CD14-positive monocyte (primary cell): ENCODE data around the gene SLC26A6. TPM values are rescaled to one million over a fixed set of nuclear protein-coding genes. Genes with fewer than 3 reads are reported as not detected.

Experiments used
- DNase-seq, 3 donors: peaks; one replicate each; pipeline ENCODE4 v3.0.0-alpha.2; 2011 to 2022
- H2AFZ ChIP-seq: 2 replicates; pipeline ENCODE4 v1.6.0; 2012; ENCODE audit warnings: mild to moderate bottlenecking, low read depth, low read length, inconsistent platforms; ENCODE audit not compliant: insufficient read depth, poor library complexity, severe bottlenecking
- H3K27ac ChIP-seq, 2 donors: 1 replicate in 1 of 2; 2 replicates in 1 of 2; pipeline ENCODE4 v1.5.1; 2012 to 2013; ENCODE audit warnings: low read length in 2 of 2, control low read depth in 1 of 2, inconsistent platforms in 1 of 2, low read depth in 1 of 2, mild to moderate bottlenecking in 1 of 2
- H3K27me3 ChIP-seq, 2 donors: one replicate each; pipeline versions ENCODE4 v1.6.0 to v1.6.1; 2011 to 2013; ENCODE audit warnings: low read length in 2 of 2; ENCODE audit not compliant: control insufficient read depth in 2 of 2, insufficient read depth in 2 of 2
- H3K36me3 ChIP-seq, 2 donors: replicated peaks in 1 of 2; 1 replicate in 1 of 2; 2 replicates in 1 of 2; pipeline versions ENCODE4 v1.5.1 to v1.6.1; 2012 to 2013; ENCODE audit warnings: low read length in 2 of 2, control low read depth in 1 of 2, inconsistent platforms in 1 of 2, mild to moderate bottlenecking in 1 of 2; ENCODE audit not compliant: insufficient read depth in 2 of 2, control insufficient read depth in 1 of 2
- H3K4me1 ChIP-seq, 2 donors: 1 replicate in 1 of 2; 2 replicates in 1 of 2; pipeline versions ENCODE4 v1.5.1 to v1.6.1; 2012 to 2013; ENCODE audit warnings: low read length in 2 of 2, control low read depth in 1 of 2, inconsistent platforms in 1 of 2, mild to moderate bottlenecking in 1 of 2, moderate library complexity in 1 of 2; ENCODE audit not compliant: insufficient read depth in 2 of 2, control insufficient read depth in 1 of 2
- H3K4me2 ChIP-seq: replicated peaks from 2 replicates; pipeline ENCODE3; 2012; ENCODE audit warnings: low read length, moderate library complexity, mild to moderate bottlenecking; ENCODE audit not compliant: poor library complexity, severe bottlenecking; ENCODE audit errors: extremely low read depth
- H3K4me3 ChIP-seq, 3 experiments: fragments of 200-600 bp in 1 of 3; sonication (generic) in 1 of 3; replicated peaks in 1 of 3; 1 replicate in 2 of 3; 2 replicates in 1 of 3; pipeline ENCODE4 v1.5.1; 2011 to 2013; ENCODE audit warnings: low read length in 3 of 3, mild to moderate bottlenecking in 3 of 3, control low read depth in 2 of 3, low read depth in 2 of 3, inconsistent platforms in 1 of 3, moderate library complexity in 1 of 3
- H3K79me2 ChIP-seq: 2 replicates; pipeline ENCODE4 v1.6.0; 2012; ENCODE audit warnings: mild to moderate bottlenecking, control low read depth, inconsistent platforms, low read length, moderate library complexity; ENCODE audit not compliant: insufficient read depth
- H3K9ac ChIP-seq: 2 replicates; pipeline ENCODE4 v1.6.0; 2017; ENCODE audit warnings: low read length, mild to moderate bottlenecking; ENCODE audit not compliant: insufficient read depth, poor library complexity, severe bottlenecking
- H3K9me3 ChIP-seq, 2 donors: replicated peaks in 1 of 2; 1 replicate in 1 of 2; 2 replicates in 1 of 2; pipeline versions ENCODE4 v1.5.1 to v1.6.1; 2012 to 2013; ENCODE audit warnings: low read length in 2 of 2, control low read depth in 1 of 2; ENCODE audit not compliant: control insufficient read depth in 1 of 2, insufficient read depth in 1 of 2
- H4K20me1 ChIP-seq: 2 replicates; pipeline ENCODE4 v1.6.0; 2012; ENCODE audit warnings: mild to moderate bottlenecking, low read length, control low read depth, moderate library complexity; ENCODE audit not compliant: insufficient read depth
- H3K27ac Mint-ChIP-seq, 7 donors: one replicate each; pipeline ENCODE4 v1.8.0; 2020; ENCODE audit warnings: mild to moderate bottlenecking in 7 of 7, mixed read lengths in 7 of 7, moderate library complexity in 6 of 7, inconsistent platforms in 2 of 7
- H3K27me3 Mint-ChIP-seq, 3 donors: one replicate each; pipeline ENCODE4 v1.8.0; 2021 to 2022; ENCODE audit warnings: low read depth in 3 of 3, mild to moderate bottlenecking in 3 of 3, mixed read lengths in 3 of 3, moderate library complexity in 3 of 3, inconsistent platforms in 1 of 3
- H3K36me3 Mint-ChIP-seq, 2 donors: one replicate each; pipeline ENCODE4 v1.8.0; 2020; ENCODE audit warnings: mixed read lengths in 2 of 2, inconsistent platforms in 1 of 2, mild to moderate bottlenecking in 1 of 2
- H3K4me1 Mint-ChIP-seq: one replicate; pipeline ENCODE4 v1.8.0; 2020; ENCODE audit warnings: mild to moderate bottlenecking, mixed read lengths
- H3K4me3 Mint-ChIP-seq, 2 donors: one replicate each; pipeline ENCODE4 v1.8.0; 2020; ENCODE audit warnings: mild to moderate bottlenecking in 2 of 2, mixed read lengths in 2 of 2, moderate library complexity in 1 of 2
- H3K9me3 Mint-ChIP-seq, 7 donors: one replicate each; pipeline ENCODE4 v1.8.0; 2020 to 2022; ENCODE audit warnings: mixed read lengths in 7 of 7, mild to moderate bottlenecking in 6 of 7, moderate library complexity in 6 of 7, inconsistent platforms in 2 of 7
- WGBS: methylation state at CpG from one replicate; pipeline ENCODE4 v1.1.5; 2013; ENCODE audit warnings: missing lambda C conversion rate; ENCODE audit not compliant: insufficient coverage; 5-methylcytosine and 5-hydroxymethylcytosine counted together
- intact Hi-C, 2 donors: fragments of 100-400 bp; cut with micrococcal nuclease; formaldehyde crosslinking; loops; one replicate each; pipeline versions ENCODE4 v1.15.0 to v1.15.1; 2023
- polyA plus RNA-seq, 3 donors: library from polyadenylated mRNA; depleted of rRNA in 1 of 3; unstranded in 2 of 3; stranded (reverse) in 1 of 3; fragments of 300-500 nt in 2 of 3; fragments of >200 nt in 1 of 3; fragmentation: Illumina TruSeq in 2 of 3; gene quantifications; 1 replicate in 2 of 3; 2 replicates in 1 of 3; pipeline ENCODE4 v1.2.3, GENCODE V29; 2012 to 2021
- TF ChIP-seq, protein P1 (sequence below): fragments of 200-600 bp; IDR thresholded peaks from one replicate; pipeline ENCODE4 v1.8.0; 2022; ENCODE audit warnings: antibody characterized with exemption, mild to moderate bottlenecking

The SLC26A6 gene
- polyA plus RNA-seq, 3 donors = 16.3 to 92.8 (median 20.4) TPM

DNA sequence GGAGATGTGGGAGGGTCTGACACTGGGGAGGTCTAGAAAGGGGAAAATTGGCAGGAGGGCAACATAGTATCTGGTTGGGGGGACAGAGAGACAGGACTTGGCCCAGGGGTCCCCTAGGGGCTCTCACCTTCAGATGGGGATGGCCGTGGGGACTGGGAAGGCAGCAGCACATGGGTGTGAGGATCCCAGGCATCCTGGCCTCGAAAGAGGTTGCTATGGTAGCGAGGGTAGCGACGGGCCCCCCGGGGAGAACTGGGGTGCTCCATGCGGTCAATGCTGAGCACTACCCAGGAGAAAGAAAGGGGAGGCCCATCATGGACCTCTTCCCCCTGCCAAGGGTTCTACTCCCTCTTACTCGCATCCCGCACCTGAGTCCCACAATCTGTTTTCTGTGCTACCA is 12.5 kb upstream of the SLC26A6 start:
- no peak overlapping the region for H3K27ac Mint-ChIP-seq
- H3K4me3 ChIP-seq = no peak overlapping the region
- no peak overlapping the region for H3K9ac ChIP-seq
- H3K27me3 Mint-ChIP-seq = peaks cover 0 to 3% (median 0%) of the 10 kb centered on the region in 3 donors
- H3K36me3 ChIP-seq = no peaks in the 10 kb centered on the region
- no peaks in the 10 kb centered on the region for H3K9me3 Mint-ChIP-seq
- intact Hi-C loops = no loop called here
- no peak overlapping the region for H3K27ac ChIP-seq
- no peak overlapping the region for H3K4me3 Mint-ChIP-seq
- WGBS = 93% methylated on average over 7 of the region's 9 CpGs
- no peaks in the 10 kb centered on the region for H3K4me1 Mint-ChIP-seq
- no peaks in the 10 kb centered on the region for H3K9me3 ChIP-seq
- H3K79me2 ChIP-seq = no peaks in the 10 kb centered on the region
- no peaks in the 10 kb centered on the region for H3K4me1 ChIP-seq
- DNase-seq = no peak
- TF ChIP-seq, protein P1, sequence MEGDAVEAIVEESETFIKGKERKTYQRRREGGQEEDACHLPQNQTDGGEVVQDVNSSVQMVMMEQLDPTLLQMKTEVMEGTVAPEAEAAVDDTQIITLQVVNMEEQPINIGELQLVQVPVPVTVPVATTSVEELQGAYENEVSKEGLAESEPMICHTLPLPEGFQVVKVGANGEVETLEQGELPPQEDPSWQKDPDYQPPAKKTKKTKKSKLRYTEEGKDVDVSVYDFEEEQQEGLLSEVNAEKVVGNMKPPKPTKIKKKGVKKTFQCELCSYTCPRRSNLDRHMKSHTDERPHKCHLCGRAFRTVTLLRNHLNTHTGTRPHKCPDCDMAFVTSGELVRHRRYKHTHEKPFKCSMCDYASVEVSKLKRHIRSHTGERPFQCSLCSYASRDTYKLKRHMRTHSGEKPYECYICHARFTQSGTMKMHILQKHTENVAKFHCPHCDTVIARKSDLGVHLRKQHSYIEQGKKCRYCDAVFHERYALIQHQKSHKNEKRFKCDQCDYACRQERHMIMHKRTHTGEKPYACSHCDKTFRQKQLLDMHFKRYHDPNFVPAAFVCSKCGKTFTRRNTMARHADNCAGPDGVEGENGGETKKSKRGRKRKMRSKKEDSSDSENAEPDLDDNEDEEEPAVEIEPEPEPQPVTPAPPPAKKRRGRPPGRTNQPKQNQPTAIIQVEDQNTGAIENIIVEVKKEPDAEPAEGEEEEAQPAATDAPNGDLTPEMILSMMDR = no peak
- H3K36me3 Mint-ChIP-seq = no peaks in the 10 kb centered on the region
- no peak overlapping the region for H3K4me2 ChIP-seq
- no peaks in the 10 kb centered on the region for H3K27me3 ChIP-seq
- no peaks in the 10 kb centered on the region for H4K20me1 ChIP-seq
- no peak overlapping the region for H2AFZ ChIP-seq

DNA sequence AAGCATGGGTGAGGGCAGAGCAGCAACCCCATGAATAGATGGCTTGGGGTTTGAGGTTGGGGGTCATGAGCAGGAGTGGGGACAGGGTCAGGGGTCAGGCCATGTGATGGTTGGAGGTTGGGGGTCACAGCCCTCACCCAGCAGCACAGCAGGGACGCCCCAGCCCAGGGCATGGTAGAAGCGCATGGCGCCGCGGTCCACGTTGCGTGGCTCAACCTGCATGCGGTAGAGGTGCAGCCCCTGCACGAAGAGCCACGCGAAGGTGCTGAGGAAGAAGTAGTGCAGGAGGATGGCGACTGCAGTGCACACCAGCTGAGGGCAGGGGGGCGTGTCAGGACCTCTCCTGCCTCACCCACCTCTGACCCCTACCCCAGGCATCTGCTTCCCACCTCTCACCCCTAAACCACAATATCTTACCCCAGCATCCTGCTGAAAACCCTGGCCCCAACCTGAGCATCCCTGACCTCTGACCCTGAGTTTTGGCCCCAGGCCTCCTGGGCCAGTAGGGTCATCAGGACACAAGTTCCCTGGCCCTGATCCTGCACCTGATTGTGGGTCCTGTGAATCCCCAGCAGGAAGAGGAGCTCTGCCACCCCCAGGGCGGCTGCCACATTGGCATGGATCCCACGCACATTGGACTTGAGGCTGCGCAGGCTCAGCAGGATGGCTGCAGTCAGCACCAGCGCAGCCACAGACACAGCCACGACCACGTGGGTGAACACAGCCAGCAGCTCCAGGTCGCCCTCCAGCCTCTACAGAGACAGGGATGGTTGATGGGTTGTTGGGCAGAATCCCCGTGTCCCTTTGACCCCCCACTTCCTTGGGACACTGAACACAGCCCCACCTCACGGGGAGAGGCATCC is 9.9 kb upstream of the SLC26A6 start:
- Mint-ChIP-seq H3K27ac (peak overlapping the region in 2 of 7 donors; percentile 35 to 71), H3K9me3 (no peaks in the 10 kb centered on the region), H3K27me3 (peaks cover 0 to 6% (median 0%) of the 10 kb centered on the region in 3 donors), H3K4me3 (no peak overlapping the region), H3K4me1 (no peaks in the 10 kb centered on the region), H3K36me3 (no peaks in the 10 kb centered on the region)
- TF ChIP-seq, protein P1 = no peak
- no peaks in the 10 kb centered on the region for H3K27me3 ChIP-seq
- H3K27ac ChIP-seq = no peak overlapping the region
- no peaks in the 10 kb centered on the region for H3K9me3 ChIP-seq
- no peak overlapping the region for H3K9ac ChIP-seq
- intact Hi-C loops = no loop called here
- DNase-seq = no peak
- H4K20me1 ChIP-seq = no peaks in the 10 kb centered on the region
- no peaks in the 10 kb centered on the region for H3K4me1 ChIP-seq
- H3K79me2 ChIP-seq = no peaks in the 10 kb centered on the region
- H2AFZ ChIP-seq = no peak overlapping the region
- H3K4me3 ChIP-seq = no peak overlapping the region
- WGBS = 93% methylated on average over 13 of the region's 22 CpGs
- H3K36me3 ChIP-seq = no peaks in the 10 kb centered on the region
- H3K4me2 ChIP-seq = no peak overlapping the region
